PC-3 (cell line): ENCODE results near the gene ABCG5.

Experiments
- EZH2 ChIP-seq: fragments of 300-600 bp; sonication (generic); IDR thresholded peaks from one replicate; pipeline ENCODE4 v1.6.1; 2017; ENCODE audit warnings: antibody characterized with exemption, mild to moderate bottlenecking, low read length; ENCODE audit not compliant: unreplicated experiment
- TF ChIP-seq, protein P1 (sequence below): fragments of 300-600 bp; sonication (generic); conservative IDR thresholded peaks from 2 replicates; pipeline ENCODE4 v1.5.1; 2017; ENCODE audit warnings: antibody characterized with exemption, low read depth, mild to moderate bottlenecking, low read length

DNA sequence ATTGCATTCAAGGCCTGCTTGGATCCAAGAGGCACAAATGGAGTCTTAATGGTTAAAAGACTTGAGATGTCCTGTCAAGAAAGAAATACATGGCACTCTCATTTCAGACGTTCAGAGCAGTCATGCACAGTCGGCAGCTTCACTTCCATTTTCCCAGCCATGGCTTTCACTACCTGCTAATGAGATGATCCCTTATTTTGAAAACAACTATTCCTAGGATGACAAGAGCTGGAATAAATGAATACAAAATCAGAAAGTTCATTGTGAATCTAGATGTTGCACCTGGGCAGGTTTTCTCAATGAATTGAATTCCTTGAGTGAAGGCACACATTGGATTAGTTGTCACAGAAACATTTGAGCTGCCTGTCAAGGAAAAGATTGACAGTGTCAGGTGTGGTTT lies 25.7 kb downstream of the ABCG5 start:
- TF ChIP-seq, protein P1, sequence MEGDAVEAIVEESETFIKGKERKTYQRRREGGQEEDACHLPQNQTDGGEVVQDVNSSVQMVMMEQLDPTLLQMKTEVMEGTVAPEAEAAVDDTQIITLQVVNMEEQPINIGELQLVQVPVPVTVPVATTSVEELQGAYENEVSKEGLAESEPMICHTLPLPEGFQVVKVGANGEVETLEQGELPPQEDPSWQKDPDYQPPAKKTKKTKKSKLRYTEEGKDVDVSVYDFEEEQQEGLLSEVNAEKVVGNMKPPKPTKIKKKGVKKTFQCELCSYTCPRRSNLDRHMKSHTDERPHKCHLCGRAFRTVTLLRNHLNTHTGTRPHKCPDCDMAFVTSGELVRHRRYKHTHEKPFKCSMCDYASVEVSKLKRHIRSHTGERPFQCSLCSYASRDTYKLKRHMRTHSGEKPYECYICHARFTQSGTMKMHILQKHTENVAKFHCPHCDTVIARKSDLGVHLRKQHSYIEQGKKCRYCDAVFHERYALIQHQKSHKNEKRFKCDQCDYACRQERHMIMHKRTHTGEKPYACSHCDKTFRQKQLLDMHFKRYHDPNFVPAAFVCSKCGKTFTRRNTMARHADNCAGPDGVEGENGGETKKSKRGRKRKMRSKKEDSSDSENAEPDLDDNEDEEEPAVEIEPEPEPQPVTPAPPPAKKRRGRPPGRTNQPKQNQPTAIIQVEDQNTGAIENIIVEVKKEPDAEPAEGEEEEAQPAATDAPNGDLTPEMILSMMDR = no peak
- no peak for TF ChIP-seq EZH2
